ENCODE measurements around the gene KIAA1191.

DNA sequence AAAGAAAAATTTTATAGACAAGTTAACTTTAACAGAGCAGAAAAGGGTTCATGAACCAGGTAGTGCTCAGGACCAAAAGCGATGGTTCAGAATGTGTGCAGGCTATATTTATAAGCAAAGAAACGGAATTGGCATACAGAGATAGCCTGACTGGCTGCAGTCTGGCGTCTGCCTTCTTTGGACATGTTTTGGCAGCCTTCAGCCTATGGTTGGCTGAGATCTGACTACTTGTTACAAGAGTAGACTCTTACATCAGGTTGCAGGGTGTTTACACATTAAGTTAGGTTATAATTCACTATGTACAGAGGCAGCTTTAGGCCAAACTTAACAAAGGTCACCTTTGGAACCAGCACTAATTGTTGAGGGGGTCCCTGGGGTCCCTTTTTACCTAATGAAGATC lies 19.9 kb upstream of the KIAA1191 start:
- no peak for TF ChIP-seq EZH2 (IDR thresholded peaks at IDR 0.05; ENCODE audit: borderline replicate concordance)
- TF ChIP-seq, protein P1, sequence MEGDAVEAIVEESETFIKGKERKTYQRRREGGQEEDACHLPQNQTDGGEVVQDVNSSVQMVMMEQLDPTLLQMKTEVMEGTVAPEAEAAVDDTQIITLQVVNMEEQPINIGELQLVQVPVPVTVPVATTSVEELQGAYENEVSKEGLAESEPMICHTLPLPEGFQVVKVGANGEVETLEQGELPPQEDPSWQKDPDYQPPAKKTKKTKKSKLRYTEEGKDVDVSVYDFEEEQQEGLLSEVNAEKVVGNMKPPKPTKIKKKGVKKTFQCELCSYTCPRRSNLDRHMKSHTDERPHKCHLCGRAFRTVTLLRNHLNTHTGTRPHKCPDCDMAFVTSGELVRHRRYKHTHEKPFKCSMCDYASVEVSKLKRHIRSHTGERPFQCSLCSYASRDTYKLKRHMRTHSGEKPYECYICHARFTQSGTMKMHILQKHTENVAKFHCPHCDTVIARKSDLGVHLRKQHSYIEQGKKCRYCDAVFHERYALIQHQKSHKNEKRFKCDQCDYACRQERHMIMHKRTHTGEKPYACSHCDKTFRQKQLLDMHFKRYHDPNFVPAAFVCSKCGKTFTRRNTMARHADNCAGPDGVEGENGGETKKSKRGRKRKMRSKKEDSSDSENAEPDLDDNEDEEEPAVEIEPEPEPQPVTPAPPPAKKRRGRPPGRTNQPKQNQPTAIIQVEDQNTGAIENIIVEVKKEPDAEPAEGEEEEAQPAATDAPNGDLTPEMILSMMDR (IDR thresholded peaks at IDR 0.05; ENCODE audit: poor library complexity) = no peak
- TF ChIP-seq EZH2phosphoT487 (IDR thresholded peaks at IDR 0.05; ENCODE audit: low read depth, severe bottlenecking, unreplicated experiment) = no peak
